Measurements from ENCODE around the gene RING1. TPM values are rescaled to one million over a fixed set of nuclear protein-coding genes. Genes with fewer than 3 reads are reported as not detected.

The RING1 gene
- total and polyA plus RNA-seq, 10 of the 15 experiments (the other 5 are each of a cell fraction or from before 2014, with no cell fraction given) = 2.0 to 27.2 (median 15.8) TPM

GRCh38 chr6:33217246-33217645 lies 8.9 kb downstream of the RING1 start:
- no peaks in the 10 kb centered on the region for H3K79me2 ChIP-seq (ENCODE audit: control insufficient read depth, insufficient read depth, low read length)
- peaks cover 2 to 3% of the 10 kb centered on the region in 2 experiments for H3K27me3 ChIP-seq (replicated peaks in 1 of 2; ENCODE audit: control insufficient read depth in 2 of 2, insufficient read depth in 2 of 2, low read length in 1 of 2)
- no TSS peak for BruUV-seq (replicated peaks)
- SMC1A ChIA-PET (ENCODE audit: uncharacterized antibody, unreplicated experiment) = interaction anchor here (1.2 kb wide), 1 partner anchor 30 kb away, joined by 3 read pairs; no protein-coding TSS in a partner anchor
- no peak overlapping the region for H3K27ac ChIP-seq (ENCODE audit: control insufficient read depth, insufficient read depth)
- ATAC-seq (no peak), FAIRE-seq (no peak), DNase-seq (ENCODE audit: low read depth, low spot score) (no peak)
- no peak overlapping the region for H3K4me2 ChIP-seq (ENCODE audit: control insufficient read depth, insufficient read depth)
- no peak overlapping the region for H2AFZ ChIP-seq (ENCODE audit: control insufficient read depth, low read depth, low read length)
- POLR2A ChIA-PET = no interaction called here
- RAD21 ChIA-PET (ENCODE audit: unreplicated experiment) = no interaction called here
- H3K4me3 ChIP-seq = no peak overlapping the region
- CTCF ChIA-PET = no interaction called here
- no peak overlapping the region for H3K9ac ChIP-seq (ENCODE audit: control insufficient read depth, insufficient read depth, low read length)
- peaks cover 8% of the 10 kb centered on the region for H3K4me1 ChIP-seq (ENCODE audit: control insufficient read depth, insufficient read depth, low read length)
- no peaks in the 10 kb centered on the region for H3K9me3 ChIP-seq (replicated peaks; ENCODE audit: control insufficient read depth, insufficient read depth, low read length)
- intact Hi-C loops (cut with micrococcal nuclease; ENCODE audit: unreplicated experiment) = no loop called here
- WGBS (ENCODE audit: insufficient coverage, insufficient replicate concordance, low lambda C conversion rate, missing lambda C conversion rate) = 59% methylated on average over 6 of the region's 6 CpGs
- H4K20me1 ChIP-seq (ENCODE audit: control insufficient read depth, insufficient read depth) = no peaks in the 10 kb centered on the region; the same call in 1 of the 2 replicates
- H3K36me3 ChIP-seq (ENCODE audit: control insufficient read depth in 2 of 2, insufficient read depth in 2 of 2, low read length in 1 of 2) = no peaks in the 10 kb centered on the region
- no peak for TF ChIP-seq POLR2AphosphoS5 (IDR thresholded peaks at IDR 0.05; ENCODE audit: low read length)
- TF ChIP-seq BHLHE40 (IDR thresholded peaks at IDR 0.05; ENCODE audit: borderline replicate concordance in 1 of 2, low read depth in 2 of 2, low read length in 1 of 2) = no peak
- no peak for TF ChIP-seq NR2C2 (IDR thresholded peaks at IDR 0.05; ENCODE audit: borderline replicate concordance, control insufficient read depth, insufficient read length, low read depth)
- no peak for TF ChIP-seq MEF2B (IDR thresholded peaks at IDR 0.05; ENCODE audit: partially characterized antibody, poor library complexity, severe bottlenecking)
- no peak for TF ChIP-seq WRNIP1 (IDR thresholded peaks at IDR 0.05; ENCODE audit: borderline replicate concordance, low read depth, low read length)
- TF ChIP-seq ZBTB40 (IDR thresholded peaks at IDR 0.05; ENCODE audit: borderline replicate concordance) = no peak
- TF ChIP-seq ETV6 (conservative IDR thresholded peaks at IDR 0.05 in 1 of 2, IDR thresholded peaks at IDR 0.05 in 1 of 2; ENCODE audit: borderline replicate concordance in 1 of 2, low read depth in 1 of 2) = no peak
- TF ChIP-seq SUZ12 (IDR thresholded peaks at IDR 0.05; ENCODE audit: unreplicated experiment) = no peak
- no peak for TF ChIP-seq SIX5 (IDR thresholded peaks at IDR 0.05; ENCODE audit: low read depth, low read length, severe bottlenecking)
- in situ Hi-C loops (cut with MboI) = no loop called here
